HCT116 (cell line): ENCODE results near the gene AMZ2.

Experiments
- CEBPB ChIP-seq: IDR thresholded peaks from 2 replicates; pipeline ENCODE4 v1.6.1; 2012; ENCODE audit warnings: low read depth
- POLR2A ChIP-seq: IDR thresholded peaks from 2 replicates; pipeline ENCODE4 v1.7.0; 2011; ENCODE audit warnings: borderline replicate concordance; ENCODE audit not compliant: insufficient read depth, insufficient read length; ENCODE audit errors: extremely low read depth
- SIN3A ChIP-seq: IDR thresholded peaks from 2 replicates; pipeline ENCODE4 v1.6.1; 2012; ENCODE audit warnings: low read depth
- YY1 ChIP-seq: IDR thresholded peaks from 2 replicates; pipeline ENCODE4 v1.6.1; 2011; ENCODE audit warnings: low read length, low read depth, moderate library complexity, mild to moderate bottlenecking; ENCODE audit not compliant: insufficient replicate concordance; ENCODE audit errors: extremely low read depth
- TF ChIP-seq, protein P1 (sequence below), 3 experiments: fragments of 200-600 bp in 1 of 3; sonication (generic) in 1 of 3; IDR thresholded peaks in 2 of 3; conservative IDR thresholded peaks in 1 of 3; 2 replicates each; pipeline ENCODE4 v1.5.1; 2012 to 2017; ENCODE audit warnings: low read depth in 2 of 3, low read length in 2 of 3, antibody characterized with exemption in 1 of 3, borderline replicate concordance in 1 of 3, control low read depth in 1 of 3, mild to moderate bottlenecking in 1 of 3, mixed read lengths in 1 of 3, mixed run types in 1 of 3, moderate library complexity in 1 of 3; ENCODE audit not compliant: insufficient read depth in 1 of 3

DNA sequence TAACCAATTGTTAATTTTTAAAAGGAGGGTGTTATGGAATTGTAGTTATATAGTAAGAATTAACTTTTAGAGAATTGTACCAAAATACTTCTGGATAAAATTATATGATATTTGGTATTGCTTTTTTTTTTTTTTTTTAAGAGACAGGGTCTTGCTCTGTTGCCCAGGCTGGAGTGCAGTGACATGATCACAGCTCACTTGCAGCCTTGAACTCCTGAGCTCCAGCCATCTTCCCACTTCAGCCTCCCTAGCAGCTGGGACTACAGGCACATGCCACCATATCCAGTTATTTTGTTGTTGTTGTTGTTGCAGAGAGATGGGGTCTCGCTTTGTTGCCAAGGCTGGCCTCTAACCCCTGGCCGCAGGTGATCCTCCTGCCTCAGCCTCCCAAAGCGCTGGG lies 52.0 kb downstream of the AMZ2 start:
- TF ChIP-seq POLR2A (no peak), CEBPB (no peak), YY1 (no peak), SIN3A (no peak)
- TF ChIP-seq, protein P1, sequence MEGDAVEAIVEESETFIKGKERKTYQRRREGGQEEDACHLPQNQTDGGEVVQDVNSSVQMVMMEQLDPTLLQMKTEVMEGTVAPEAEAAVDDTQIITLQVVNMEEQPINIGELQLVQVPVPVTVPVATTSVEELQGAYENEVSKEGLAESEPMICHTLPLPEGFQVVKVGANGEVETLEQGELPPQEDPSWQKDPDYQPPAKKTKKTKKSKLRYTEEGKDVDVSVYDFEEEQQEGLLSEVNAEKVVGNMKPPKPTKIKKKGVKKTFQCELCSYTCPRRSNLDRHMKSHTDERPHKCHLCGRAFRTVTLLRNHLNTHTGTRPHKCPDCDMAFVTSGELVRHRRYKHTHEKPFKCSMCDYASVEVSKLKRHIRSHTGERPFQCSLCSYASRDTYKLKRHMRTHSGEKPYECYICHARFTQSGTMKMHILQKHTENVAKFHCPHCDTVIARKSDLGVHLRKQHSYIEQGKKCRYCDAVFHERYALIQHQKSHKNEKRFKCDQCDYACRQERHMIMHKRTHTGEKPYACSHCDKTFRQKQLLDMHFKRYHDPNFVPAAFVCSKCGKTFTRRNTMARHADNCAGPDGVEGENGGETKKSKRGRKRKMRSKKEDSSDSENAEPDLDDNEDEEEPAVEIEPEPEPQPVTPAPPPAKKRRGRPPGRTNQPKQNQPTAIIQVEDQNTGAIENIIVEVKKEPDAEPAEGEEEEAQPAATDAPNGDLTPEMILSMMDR (IDR thresholded peaks at IDR 0.05 in 2 of 3, conservative IDR thresholded peaks at IDR 0.05 in 1 of 3; ENCODE audit: borderline replicate concordance in 1 of 3, insufficient read depth in 1 of 3, low read depth in 2 of 3, low read length in 2 of 3) = no peak
